ENCODE measurements around the gene BFSP2. TPM values are rescaled to one million over a fixed set of nuclear protein-coding genes. Genes with fewer than 3 reads are reported as not detected.

The BFSP2 gene
- total and polyA plus RNA-seq, 2 of the 13 experiments (the other 11 are each of a cell fraction or from before 2014, with no cell fraction given): not detected

DNA sequence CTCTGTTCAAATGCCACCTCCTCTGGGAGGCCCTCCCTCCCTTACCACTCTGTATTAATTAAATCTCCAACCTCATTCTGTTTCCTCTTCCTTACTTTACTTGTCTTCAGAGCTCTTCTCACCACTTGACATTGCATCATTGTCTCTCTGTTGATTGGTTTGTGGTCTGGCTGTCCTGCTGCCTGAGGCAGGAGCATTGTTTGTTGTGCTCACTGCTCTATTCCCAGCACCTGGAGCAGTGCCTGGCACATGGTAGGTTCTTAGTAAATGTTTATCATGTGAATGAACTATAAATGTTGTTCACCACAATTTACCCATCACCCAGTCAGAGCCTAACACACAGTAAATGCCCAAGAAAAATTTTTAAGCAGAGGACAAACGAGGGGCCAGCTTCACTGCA lies 6.7 kb upstream of the BFSP2 start (continued):
- TF ChIP-seq ZNF782 (CRISPR knock-in tag; IDR thresholded peaks at IDR 0.05; ENCODE audit: borderline replicate concordance): no peak
- TF ChIP-seq, protein P1, sequence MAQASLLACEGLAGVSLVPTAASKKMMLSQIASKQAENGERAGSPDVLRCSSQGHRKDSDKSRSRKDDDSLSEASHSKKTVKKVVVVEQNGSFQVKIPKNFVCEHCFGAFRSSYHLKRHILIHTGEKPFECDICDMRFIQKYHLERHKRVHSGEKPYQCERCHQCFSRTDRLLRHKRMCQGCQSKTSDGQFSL (CRISPR knock-in tag; IDR thresholded peaks at IDR 0.05): no peak
- TF ChIP-seq ZNF326 (CRISPR knock-in tag; IDR thresholded peaks at IDR 0.05; ENCODE audit: borderline replicate concordance): no peak
- TF ChIP-seq KAT8 (CRISPR knock-in tag; IDR thresholded peaks at IDR 0.05): no peak
- TF ChIP-seq, protein P2, sequence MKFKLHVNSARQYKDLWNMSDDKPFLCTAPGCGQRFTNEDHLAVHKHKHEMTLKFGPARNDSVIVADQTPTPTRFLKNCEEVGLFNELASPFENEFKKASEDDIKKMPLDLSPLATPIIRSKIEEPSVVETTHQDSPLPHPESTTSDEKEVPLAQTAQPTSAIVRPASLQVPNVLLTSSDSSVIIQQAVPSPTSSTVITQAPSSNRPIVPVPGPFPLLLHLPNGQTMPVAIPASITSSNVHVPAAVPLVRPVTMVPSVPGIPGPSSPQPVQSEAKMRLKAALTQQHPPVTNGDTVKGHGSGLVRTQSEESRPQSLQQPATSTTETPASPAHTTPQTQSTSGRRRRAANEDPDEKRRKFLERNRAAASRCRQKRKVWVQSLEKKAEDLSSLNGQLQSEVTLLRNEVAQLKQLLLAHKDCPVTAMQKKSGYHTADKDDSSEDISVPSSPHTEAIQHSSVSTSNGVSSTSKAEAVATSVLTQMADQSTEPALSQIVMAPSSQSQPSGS (CRISPR knock-in tag; IDR thresholded peaks at IDR 0.05): no peak
- no peak for TF ChIP-seq SETDB1 (CRISPR knock-in tag; IDR thresholded peaks at IDR 0.05; ENCODE audit: borderline replicate concordance)
- no peak for TF ChIP-seq SMARCC2 (IDR thresholded peaks at IDR 0.05)
- TF ChIP-seq HNRNPUL1 (IDR thresholded peaks at IDR 0.05; ENCODE audit: low read depth, low read length): no peak
- TF ChIP-seq, protein P3, sequence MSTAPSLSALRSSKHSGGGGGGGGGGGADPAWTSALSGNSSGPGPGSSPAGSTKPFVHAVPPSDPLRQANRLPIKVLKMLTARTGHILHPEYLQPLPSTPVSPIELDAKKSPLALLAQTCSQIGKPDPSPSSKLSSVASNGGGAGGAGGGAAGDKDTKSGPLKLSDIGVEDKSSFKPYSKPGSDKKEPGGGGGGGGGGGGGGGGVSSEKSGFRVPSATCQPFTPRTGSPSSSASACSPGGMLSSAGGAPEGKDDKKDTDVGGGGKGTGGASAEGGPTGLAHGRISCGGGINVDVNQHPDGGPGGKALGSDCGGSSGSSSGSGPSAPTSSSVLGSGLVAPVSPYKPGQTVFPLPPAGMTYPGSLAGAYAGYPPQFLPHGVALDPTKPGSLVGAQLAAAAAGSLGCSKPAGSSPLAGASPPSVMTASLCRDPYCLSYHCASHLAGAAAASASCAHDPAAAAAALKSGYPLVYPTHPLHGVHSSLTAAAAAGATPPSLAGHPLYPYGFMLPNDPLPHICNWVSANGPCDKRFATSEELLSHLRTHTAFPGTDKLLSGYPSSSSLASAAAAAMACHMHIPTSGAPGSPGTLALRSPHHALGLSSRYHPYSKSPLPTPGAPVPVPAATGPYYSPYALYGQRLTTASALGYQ (CRISPR knock-in tag; IDR thresholded peaks at IDR 0.05): no peak
